Stomach (tissue), 4 donors: ENCODE results near the gene NECTIN3.

Experiments used
- CTCF ChIP-seq, 7 experiments: fragments of 450-650 bp in 4 of 7; fragments of 200-600 bp in 3 of 7; sonication (generic) in 3 of 7; IDR thresholded peaks; one replicate each; pipeline ENCODE4 v1.5.1; 2016 to 2019; ENCODE audit warnings: antibody characterized with exemption in 7 of 7, control low read depth in 2 of 7, mild to moderate bottlenecking in 1 of 7
- EP300 ChIP-seq: sonication (generic); formaldehyde crosslinking; IDR thresholded peaks from one replicate; pipeline ENCODE4 v1.6.1; 2017; ENCODE audit warnings: antibody characterized with exemption

GRCh38 chr3:111068574-111068973 lies 3.0 kb upstream of the NECTIN3 start:
- TF ChIP-seq CTCF (IDR thresholded peaks at IDR 0.05) (no peak), EP300 (no peak)
